Tibial nerve (tissue), 4 donors: ENCODE measurements around the gene ADGRL3. TPM values are rescaled to one million over a fixed set of nuclear protein-coding genes. Genes with fewer than 3 reads are reported as not detected.

Experiments used
- DNase-seq, 2 donors: peaks; one replicate each; pipeline ENCODE4 v3.0.0-alpha.2; 2019; ENCODE audit warnings: low spot score in 2 of 2
- H3K27ac ChIP-seq, 4 donors: fragments of 200-600 bp; sonication (generic) in 3 of 4; one replicate each; pipeline ENCODE4 v1.5.1; 2017 to 2019; ENCODE audit warnings: mild to moderate bottlenecking in 1 of 4
- H3K27me3 ChIP-seq, 2 donors: fragments of 200-600 bp; sonication (generic) in 1 of 2; one replicate each; pipeline versions ENCODE4 v1.5.1 to v1.6.0; 2017 to 2019
- H3K36me3 ChIP-seq, 3 donors: fragments of 200-600 bp; sonication (generic); one replicate each; pipeline ENCODE4 v1.5.1; 2018 to 2019
- H3K4me1 ChIP-seq, 4 donors: fragments of 200-600 bp; sonication (generic) in 3 of 4; one replicate each; pipeline ENCODE4 v1.5.1; 2017 to 2019
- H3K4me3 ChIP-seq, 4 donors: fragments of 200-600 bp; sonication (generic) in 3 of 4; one replicate each; pipeline ENCODE4 v1.5.1; 2017 to 2019; ENCODE audit warnings: mild to moderate bottlenecking in 1 of 4, moderate library complexity in 1 of 4
- H3K9me3 ChIP-seq, 4 donors: fragments of 200-600 bp; sonication (generic) in 3 of 4; one replicate each; pipeline ENCODE4 v1.5.1; 2017 to 2019
- CTCF ChIP-seq, 5 experiments: fragments of 200-600 bp in 3 of 5; fragments of 450-650 bp in 2 of 5; sonication (generic) in 3 of 5; IDR thresholded peaks; one replicate each; pipeline ENCODE4 v1.5.1; 2016 to 2019; ENCODE audit warnings: antibody characterized with exemption in 5 of 5, mild to moderate bottlenecking in 3 of 5, moderate library complexity in 2 of 5
- EP300 ChIP-seq, 2 donors: sonication (generic); formaldehyde crosslinking; IDR thresholded peaks; one replicate each; pipeline ENCODE4 v1.6.1; 2017; ENCODE audit warnings: antibody characterized with exemption in 2 of 2, mild to moderate bottlenecking in 1 of 2
- POLR2A ChIP-seq, 2 donors: fragments of 450-650 bp; IDR thresholded peaks; one replicate each; pipeline ENCODE4 v1.6.1; 2017; ENCODE audit warnings: antibody characterized with exemption in 2 of 2, mild to moderate bottlenecking in 2 of 2, moderate library complexity in 2 of 2
- WGBS, 2 donors: methylation state at CpG; one replicate each; pipeline ENCODE4 v1.1.5; 2018; 5-methylcytosine and 5-hydroxymethylcytosine counted together
- total RNA-seq, 4 donors: library from RNA; depleted of rRNA; stranded (reverse); fragments of >200 nt; gene quantifications; one replicate each; pipeline ENCODE4 v1.1.0, GENCODE V29; 2016

The ADGRL3 gene
- total RNA-seq, 4 donors from 2014 or later, result 20.1 to 51.3 (median 28.2) TPM

GRCh38 chr4:61675464-61675863 is 475.3 kb downstream of the ADGRL3 start:
- H3K27ac ChIP-seq, result no peak overlapping the region
- no peak for DNase-seq
- no peaks in the 10 kb centered on the region for H3K36me3 ChIP-seq
- H3K27me3 ChIP-seq, result no peaks in the 10 kb centered on the region
- WGBS, 2 donors, result 85 to 88% methylated on average over 2 of the region's 2 CpGs
- H3K4me3 ChIP-seq, result no peak overlapping the region
- H3K4me1 ChIP-seq, result no peaks in the 10 kb centered on the region
- peaks cover 0 to 7% (median 0%) of the 10 kb centered on the region in 4 donors for H3K9me3 ChIP-seq
- TF ChIP-seq EP300 (IDR thresholded peaks at IDR 0.05) (no peak), POLR2A (IDR thresholded peaks at IDR 0.05) (no peak), CTCF (IDR thresholded peaks at IDR 0.05) (no peak)

DNA sequence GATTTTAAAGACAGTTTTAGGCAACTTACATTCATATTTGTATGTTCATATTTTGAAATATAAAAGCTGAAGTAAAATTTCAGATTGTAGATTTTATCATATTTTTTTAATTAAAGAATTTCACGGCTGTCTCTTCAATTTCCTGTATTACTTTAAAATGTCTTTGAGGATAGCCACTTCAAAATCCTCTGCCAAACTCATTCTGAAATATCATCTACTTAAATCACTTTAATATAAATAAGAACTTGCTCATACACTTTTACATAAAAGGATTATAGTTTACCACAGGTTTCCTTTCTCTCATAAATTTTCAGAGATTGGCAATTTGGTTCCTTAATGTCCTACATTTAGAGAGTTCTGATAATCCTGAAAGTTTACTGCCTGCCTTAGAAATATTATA is 478.2 kb downstream of the ADGRL3 start:
- DNase-seq, result no peak
- TF ChIP-seq POLR2A (IDR thresholded peaks at IDR 0.05), result no peak
- no peak for TF ChIP-seq EP300 (IDR thresholded peaks at IDR 0.05)
- no peak for TF ChIP-seq CTCF (IDR thresholded peaks at IDR 0.05)
- 91 to 93% methylated on average over 1 of the region's 1 CpG for WGBS, 2 donors
- Histone ChIP-seq H3K27ac (no peak overlapping the region), H3K36me3 (no peaks in the 10 kb centered on the region), H3K4me1 (no peaks in the 10 kb centered on the region), H3K27me3 (no peaks in the 10 kb centered on the region), H3K9me3 (no peaks in the 10 kb centered on the region), H3K4me3 (no peak overlapping the region)

DNA sequence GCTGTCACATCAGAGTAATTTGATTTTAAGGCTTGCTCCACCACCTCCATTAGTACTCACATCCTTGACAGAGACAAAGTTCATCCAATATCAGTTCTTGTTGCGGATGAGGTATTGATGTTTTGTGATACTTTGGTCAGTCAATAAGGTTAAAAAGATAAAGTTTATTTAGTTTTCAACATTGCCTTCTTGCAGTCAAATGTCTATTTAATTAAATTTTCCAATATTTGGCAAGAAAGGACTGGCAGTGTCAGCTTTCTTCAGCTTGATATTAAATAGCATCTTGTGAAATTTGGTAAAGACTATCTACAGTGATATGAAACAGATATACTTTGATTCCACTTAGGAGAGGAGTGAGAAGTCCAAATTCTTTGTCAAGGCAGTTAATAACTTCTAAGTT is 493.4 kb downstream of the ADGRL3 start:
- WGBS, 2 donors, result 97 to 100% methylated on average over 1 of the region's 1 CpG
- TF ChIP-seq POLR2A (IDR thresholded peaks at IDR 0.05) (no peak), CTCF (IDR thresholded peaks at IDR 0.05) (no peak), EP300 (IDR thresholded peaks at IDR 0.05) (no peak)
- H3K9me3 ChIP-seq, result no peaks in the 10 kb centered on the region
- no peak overlapping the region for H3K4me3 ChIP-seq
- no peaks in the 10 kb centered on the region for H3K27me3 ChIP-seq
- H3K36me3 ChIP-seq, result no peaks in the 10 kb centered on the region
- H3K4me1 ChIP-seq, result no peaks in the 10 kb centered on the region
- DNase-seq, result no peak
- no peak overlapping the region for H3K27ac ChIP-seq

DNA sequence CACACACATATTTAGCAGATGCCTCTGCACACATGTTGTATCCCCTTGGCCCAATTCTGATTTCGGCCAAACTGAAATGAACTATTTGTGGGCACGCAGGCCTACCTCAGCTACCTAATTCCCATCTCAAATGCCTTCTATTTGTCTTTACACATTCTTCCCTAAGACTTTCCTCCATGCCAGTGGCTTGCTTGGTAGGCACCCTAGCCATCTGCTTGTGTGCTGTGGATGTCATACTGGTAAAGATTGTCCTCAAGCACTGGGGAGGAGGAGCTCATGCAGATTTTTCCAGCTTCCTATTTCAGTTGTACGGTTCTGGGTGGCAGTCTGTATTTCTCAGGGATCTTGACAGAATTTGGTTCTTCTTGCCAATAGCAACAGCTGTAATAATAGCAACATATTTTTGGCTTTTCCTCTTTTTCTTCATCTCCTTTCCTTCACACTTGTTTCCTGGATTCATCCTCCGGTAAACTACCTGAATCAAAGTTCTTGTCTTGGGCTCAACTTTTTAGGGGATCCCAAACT is 514.3 kb downstream of the ADGRL3 start:
- WGBS, 2 donors, result 73 to 75% methylated on average over 4 of the region's 4 CpGs
- H3K27me3 ChIP-seq, result no peaks in the 10 kb centered on the region
- DNase-seq, result no peak
- no peak overlapping the region for H3K27ac ChIP-seq
- no peaks in the 10 kb centered on the region for H3K36me3 ChIP-seq
- TF ChIP-seq CTCF (IDR thresholded peaks at IDR 0.05), result no peak
- no peak for TF ChIP-seq EP300 (IDR thresholded peaks at IDR 0.05)
- TF ChIP-seq POLR2A (IDR thresholded peaks at IDR 0.05), result no peak
- no peaks in the 10 kb centered on the region for H3K4me1 ChIP-seq
- no peaks in the 10 kb centered on the region for H3K9me3 ChIP-seq
- no peak overlapping the region for H3K4me3 ChIP-seq

DNA sequence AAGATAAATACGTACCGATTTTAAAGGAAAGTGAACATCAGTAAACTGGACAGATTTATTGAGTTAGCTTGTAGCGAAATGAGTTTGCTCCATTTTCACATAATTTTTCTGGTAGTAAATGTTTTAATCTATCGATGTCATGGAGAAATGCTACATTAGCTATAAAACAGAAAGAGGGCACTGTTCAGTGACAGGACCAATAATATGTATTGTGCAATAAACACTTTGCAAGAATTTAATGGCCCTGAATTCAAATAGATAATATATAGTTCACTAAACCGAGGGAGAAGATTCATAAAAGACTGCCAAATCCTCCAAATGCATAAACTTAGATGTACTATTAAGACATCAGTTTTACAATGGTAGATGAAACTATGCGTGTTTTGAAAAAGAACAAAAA is 516.3 kb downstream of the ADGRL3 start:
- H3K9me3 ChIP-seq, result no peaks in the 10 kb centered on the region
- H3K27me3 ChIP-seq, result no peaks in the 10 kb centered on the region
- 69 to 75% methylated on average over 6 of the region's 6 CpGs for WGBS, 2 donors
- no peak overlapping the region for H3K4me3 ChIP-seq
- no peak for DNase-seq
- no peaks in the 10 kb centered on the region for H3K36me3 ChIP-seq
- H3K27ac ChIP-seq, result no peak overlapping the region
- no peak for TF ChIP-seq EP300 (IDR thresholded peaks at IDR 0.05)
- no peak for TF ChIP-seq CTCF (IDR thresholded peaks at IDR 0.05)
- no peak for TF ChIP-seq POLR2A (IDR thresholded peaks at IDR 0.05)
- no peaks in the 10 kb centered on the region for H3K4me1 ChIP-seq
